GM19467 (cell line): ENCODE measurements around the gene ABCC3.

Experiments used
- ATAC-seq: cut with Tn5 transposase; IDR thresholded peaks from one replicate; pipeline ENCODE4 v1.9.1; 2021; ENCODE audit warnings: mild to moderate bottlenecking, moderate library complexity; ENCODE audit not compliant: unreplicated experiment

ABCC3 gene

GRCh38 chr17:50634224-50634914 lies at the start of gene ABCC3:
TSS of gene ABCC3 (plus strand) at chr17:50634881. CDS start at chr17:50634937, 56 bp downstream.
- ATAC-seq = no peak

GRCh38 chr17:50585346-50585745 lies 49.3 kb upstream of the ABCC3 start:
- no peak for ATAC-seq

- no peak for ATAC-seq
Observed at GRCh38 chr17:50585891-50586290, 48.8 kb upstream of the ABCC3 start.

DNA sequence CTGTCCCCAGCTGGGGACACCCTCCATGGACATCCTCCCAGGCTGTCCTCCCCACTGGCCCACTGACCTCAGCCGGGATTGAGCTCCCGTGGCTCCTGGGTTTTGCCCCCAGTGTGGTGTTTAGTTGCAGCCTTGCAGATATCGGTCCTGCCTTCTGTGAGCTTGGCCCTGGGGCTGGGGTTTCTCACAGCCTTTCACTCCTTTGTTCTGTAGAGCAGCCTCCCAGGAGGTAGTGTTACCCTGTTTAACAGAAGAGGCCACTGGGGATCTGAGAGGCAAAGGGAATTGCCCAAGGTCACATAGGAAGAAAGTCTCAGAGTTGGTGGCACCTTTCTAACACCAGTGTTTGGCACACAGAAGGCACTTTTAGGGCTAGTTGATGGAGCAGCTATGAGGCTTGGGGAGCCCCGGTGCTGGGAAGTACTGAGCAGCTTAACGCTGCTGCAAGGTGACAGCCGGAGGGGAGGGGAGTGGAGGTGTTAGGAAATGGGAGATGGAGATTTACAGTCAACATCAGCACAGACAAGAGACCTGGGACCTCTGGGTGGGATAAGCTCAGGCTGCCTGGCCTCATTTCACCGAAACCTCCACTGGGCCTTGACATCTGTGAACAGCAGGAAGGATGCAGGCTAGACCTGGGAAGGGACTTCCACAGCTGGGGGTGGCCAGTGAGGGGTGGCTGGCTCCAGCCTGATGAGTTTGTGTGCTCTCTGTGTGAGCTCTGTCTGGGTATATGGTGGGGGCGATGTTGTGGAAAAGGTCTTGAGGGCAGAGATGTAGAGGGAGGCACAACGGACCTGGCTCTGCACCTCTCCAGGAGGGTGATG lies 48.0 kb upstream of the ABCC3 start:
- no peak for ATAC-seq

DNA sequence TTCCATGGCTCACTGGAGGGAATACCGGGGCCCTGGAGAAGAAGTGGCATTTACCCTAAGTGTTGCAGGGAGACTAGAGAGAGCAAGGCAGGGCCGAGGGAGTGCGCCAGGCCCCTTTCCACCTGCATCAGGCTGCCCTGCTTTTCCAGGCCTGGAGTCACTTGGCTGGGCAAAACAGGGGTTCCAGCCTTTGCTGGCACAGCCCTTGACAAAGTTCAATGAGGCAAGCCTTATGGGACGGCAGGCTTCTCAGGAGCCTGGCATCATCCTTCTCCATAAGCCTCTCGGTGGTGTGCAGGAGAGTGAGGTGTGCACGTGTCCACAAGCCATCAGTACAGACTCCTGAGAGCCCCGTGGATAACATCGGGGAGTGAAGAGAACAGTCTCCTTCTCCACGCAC lies 47.1 kb upstream of the ABCC3 start:
- ATAC-seq = no peak

DNA sequence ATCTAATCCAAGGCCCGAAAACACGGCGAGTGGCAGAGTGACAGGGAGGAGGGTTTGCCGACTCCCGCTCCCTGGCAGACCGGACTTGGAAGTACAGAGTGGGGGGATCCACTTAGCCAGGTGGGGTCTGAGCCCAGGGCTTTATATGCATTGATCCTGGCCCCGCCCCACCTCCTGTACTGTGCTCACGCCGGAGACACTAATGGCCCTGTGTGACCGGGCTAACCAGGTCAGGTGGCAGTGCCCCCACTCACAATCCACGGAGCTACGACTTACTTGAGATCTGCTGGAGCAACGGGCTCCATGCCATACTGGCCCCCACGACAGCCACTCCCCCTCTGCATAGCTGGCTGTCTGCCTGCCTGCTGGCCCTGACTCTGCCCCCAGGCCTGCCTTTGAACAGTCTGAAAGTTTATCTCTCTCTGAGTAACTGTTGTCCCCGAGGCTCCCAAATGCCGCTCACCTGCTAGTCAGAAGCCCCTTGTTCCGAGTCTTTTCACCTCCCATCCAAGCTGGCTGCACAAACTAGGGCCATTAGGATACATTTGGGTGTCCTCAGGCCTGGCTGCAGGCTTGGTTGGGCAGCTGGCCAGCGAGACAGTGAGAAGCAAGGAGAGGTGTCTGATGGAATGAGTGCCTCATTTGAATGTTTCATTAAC lies 46.2 kb upstream of the ABCC3 start:
- no peak for ATAC-seq

DNA sequence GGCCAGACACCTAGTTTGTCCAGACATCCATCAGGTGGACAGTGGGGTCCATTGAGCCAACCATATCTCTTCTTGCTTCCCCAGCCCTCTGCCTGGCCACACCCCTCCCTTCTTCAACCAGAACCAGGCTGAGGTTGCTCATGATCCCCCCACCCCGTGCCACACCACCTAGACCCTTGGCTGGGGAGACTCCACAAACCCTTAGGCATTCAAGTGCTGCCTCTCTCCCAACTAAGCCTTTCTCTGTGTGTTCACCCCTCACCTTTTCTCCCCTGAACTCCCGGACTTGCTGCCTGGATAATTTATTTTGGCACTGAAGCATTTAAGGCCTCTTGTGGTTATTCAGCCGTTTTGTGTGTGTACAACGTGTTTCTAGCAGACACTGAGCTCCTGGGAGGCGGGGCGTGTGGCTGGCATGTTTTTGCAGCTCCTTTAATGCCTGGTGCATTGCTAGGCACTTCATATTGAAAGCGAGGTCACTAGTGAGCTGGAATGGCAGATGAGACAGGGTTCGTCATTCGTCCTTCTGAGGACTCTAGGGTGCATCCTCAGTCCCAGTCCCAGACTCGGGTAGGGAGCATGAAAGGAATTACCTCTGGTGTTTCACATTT lies 45.5 kb upstream of the ABCC3 start:
- ATAC-seq = no peak

DNA sequence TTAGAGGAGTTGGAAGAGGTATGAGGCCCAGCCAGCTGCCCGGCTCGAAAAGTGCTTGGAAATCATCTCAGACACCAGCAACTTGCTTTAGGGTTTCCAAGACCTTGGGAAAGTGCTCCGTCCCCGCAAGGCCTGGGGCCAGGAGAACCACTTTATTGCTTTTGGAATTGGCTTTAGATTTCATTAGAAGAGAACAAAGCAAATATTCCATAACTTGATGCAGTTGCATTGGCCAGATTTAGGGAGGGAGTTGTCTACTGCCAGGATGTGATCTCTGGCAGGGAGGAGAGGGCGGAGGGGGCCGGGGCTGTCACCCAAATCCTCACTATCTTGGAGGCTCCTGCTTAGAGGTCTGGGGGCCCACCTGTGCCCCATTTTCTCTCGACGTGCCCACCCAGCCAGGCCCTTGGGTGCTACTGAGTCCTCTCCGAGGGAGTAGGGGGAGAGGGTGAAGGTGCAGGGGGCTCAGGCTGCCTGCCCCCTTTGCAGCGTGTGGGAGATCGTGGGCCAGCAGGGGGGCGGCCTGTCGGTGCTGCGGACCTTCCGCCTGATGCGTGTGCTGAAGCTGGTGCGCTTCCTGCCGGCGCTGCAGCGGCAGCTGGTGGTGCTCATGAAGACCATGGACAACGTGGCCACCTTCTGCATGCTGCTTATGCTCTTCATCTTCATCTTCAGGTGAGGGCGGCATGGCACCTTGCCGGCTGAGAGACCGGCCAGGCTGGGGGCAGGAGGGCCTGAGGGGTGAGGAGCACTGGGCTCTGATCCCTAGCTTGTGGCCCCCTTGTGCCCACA lies 43.5 kb upstream of the ABCC3 start:
- no peak for ATAC-seq

- ATAC-seq = no peak
Observed at GRCh38 chr17:50593321-50593720, 41.4 kb upstream of the ABCC3 start.

DNA sequence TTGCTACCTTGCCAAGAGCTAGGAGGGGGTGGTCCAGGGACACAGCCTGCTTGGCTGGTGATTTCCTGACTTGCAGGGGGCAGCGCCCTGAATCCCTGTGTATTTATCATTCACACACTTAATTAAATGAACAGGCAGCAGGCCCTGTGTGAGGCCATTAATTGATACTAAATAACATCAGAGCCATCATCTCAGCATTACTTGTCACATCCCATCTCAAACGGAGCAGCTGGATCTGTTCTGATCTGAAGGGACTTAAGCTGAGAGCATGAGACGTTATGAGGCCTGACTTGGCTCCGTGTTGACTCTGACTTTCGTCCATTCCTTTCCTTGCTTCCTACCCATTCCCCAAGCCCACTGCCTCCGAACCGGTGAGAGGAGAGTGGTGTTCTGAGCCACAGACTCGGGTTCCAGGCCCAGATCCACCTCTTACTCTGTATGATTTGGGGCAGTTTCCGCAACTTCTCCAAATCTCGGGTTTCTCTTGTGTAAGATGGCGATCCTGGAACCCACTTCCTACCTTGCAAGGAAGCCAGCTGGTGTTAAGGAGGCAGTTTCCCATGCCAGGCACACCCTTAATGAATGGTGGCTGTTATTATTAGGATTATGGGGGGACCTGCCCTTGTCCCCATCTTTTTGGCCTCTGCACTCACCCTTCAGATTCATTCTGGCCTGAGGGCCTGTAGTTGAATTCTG lies 40.4 kb upstream of the ABCC3 start:
- ATAC-seq = no peak

DNA sequence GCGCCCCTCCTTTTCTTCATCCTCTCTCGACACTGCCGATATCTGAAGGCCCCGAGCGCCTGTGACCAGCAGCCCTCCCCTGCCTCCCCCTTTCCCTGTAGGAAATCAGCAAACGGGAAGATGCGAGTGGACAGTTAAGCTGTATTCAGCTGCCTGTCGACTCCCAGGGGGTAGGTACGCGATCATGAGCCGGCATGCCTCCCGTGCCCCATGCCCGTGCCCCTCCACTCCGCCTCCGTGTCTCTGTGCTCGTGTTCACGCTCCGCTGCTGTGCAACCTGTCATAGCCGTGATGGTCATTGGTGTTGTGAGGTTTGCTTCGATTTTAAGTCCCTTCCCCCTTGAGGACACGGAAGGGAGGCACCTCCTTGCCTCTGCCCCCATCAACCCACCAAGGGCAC lies 39.8 kb upstream of the ABCC3 start:
- ATAC-seq = no peak

DNA sequence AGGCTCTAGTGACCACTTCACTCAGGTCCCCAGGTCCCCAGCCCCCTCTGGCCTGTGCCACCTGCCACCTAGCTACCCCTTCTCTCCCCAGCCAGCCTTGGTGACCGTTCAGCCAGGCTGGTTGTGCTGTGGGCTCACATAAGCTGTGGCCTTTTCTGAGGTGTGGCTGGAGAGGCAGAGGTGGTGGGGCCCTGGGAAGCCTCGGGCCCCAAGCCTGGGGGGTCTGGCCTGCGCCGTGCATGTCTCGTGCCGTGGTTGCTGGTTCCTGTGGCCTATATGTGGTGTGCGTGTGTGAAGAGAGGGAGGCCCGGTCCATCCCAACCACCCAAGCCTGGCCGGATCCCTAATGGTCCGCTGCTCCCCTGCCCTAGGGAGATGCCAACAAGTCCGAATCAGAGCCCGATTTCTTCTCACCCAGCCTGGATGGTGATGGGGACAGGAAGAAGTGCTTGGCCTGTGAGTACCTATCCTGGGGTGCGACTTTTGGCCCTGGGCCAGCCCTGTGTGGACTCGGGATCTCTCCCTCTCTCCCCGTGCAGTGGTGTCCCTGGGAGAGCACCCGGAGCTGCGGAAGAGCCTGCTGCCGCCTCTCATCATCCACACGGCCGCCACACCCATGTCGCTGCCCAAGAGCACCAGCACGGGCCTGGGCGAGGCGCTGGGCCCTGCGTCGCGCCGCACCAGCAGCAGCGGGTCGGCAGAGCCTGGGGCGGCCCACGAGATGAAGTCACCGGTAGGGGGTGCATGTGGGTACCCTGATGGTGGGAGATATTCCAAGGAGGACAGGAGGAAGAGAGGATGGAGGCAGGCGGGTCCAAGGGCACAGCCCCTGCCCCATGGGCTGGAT lies 38.3 kb upstream of the ABCC3 start:
- ATAC-seq = no peak

- ATAC-seq = no peak
Observed at GRCh38 chr17:50598487-50598886, 36.2 kb upstream of the ABCC3 start.

- ATAC-seq = no peak
Observed at GRCh38 chr17:50599606-50600005, 35.1 kb upstream of the ABCC3 start.

GRCh38 chr17:50601823-50602375 lies 32.8 kb upstream of the ABCC3 start:
- no peak for ATAC-seq

- ATAC-seq = no peak
Observed at GRCh38 chr17:50602836-50603235, 31.8 kb upstream of the ABCC3 start.

DNA sequence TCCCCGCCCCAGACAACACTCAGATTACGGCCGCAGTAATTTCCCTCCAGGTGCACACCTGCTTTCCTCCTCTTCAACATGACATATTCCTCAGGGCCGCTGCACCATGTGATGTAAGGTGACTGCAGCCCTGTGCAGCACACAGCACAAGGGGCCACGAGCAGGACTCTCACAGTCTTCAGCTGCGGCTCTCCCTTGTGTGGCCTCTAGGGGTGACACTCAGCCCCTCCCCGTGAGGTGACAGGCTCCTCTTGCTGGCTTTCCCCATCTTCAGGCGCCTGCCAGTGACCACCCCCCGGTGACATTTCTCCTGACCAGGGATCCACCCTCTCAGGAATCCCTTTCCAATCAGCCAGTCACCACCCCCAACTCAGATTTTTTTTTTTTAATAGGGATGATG lies 31.3 kb upstream of the ABCC3 start:
- no peak for ATAC-seq

DNA sequence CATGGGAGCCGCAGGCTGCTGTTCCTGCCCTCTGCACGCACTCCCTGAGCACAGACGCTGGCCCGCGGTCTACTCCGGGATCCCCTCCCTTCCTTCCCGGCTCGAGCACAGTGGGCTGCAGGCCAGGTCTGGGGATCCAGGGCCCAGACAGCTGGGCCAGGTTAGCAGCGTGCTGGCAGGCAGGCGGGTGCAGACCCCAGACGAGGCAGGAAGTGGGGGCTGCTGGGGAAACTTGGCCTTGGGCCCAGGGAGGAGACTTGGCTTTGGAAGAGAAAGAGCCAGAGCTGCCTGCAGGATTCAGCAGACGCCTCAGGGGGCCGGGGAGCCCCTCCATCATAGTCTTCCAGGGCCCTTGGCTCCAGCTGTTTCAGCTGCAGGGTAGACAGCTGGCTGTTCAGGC lies 30.2 kb upstream of the ABCC3 start:
- ATAC-seq = no peak

DNA sequence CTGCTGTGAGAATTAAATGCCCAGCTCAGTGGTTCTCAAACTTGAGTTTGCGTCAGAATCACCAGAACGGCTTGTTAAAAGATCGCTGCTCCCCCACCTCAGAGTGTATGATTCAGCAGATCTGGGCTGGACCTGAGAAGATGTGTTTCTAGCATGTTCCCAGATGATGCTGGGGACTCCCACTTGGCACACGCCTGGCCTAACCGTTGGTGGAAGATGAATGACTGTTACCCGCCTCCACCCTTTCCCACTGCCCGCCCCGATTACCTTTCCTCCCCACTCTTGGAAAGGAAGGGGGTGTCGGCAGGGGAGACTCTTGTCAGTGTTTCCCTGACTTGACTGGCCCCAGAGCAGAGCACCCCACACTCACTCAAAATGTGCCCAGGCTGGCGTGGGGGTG lies 29.3 kb upstream of the ABCC3 start:
- no peak for ATAC-seq
